Activated CD8-positive, alpha-beta memory T cell treated with anti-CD3 and anti-CD28 coated beads for 4 hours (primary cell): Measurements from ENCODE around the gene NOC4L.

Experiments used
- DNase-seq, 2 donors: peaks; one replicate each; pipeline ENCODE4 v3.0.0-alpha.2; 2020; ENCODE audit warnings: low read depth in 2 of 2

Gene NOC4L

GRCh38 chr12:132156573-132157325 lies 12.5 kb downstream of the NOC4L start:
- DNase-seq = no peak

GRCh38 chr12:132157733-132158409 lies 13.6 kb downstream of the NOC4L start:
- no peak for DNase-seq

- no peak for DNase-seq
Observed at GRCh38 chr12:132158677-132159554, 14.7 kb downstream of the NOC4L start.

- DNase-seq = no peak
Observed at GRCh38 chr12:132159555-132160003, 15.3 kb downstream of the NOC4L start.

GRCh38 chr12:132160016-132160415 lies 15.8 kb downstream of the NOC4L start:
- no peak for DNase-seq

- DNase-seq = no peak
Observed at GRCh38 chr12:132160601-132161035, 16.4 kb downstream of the NOC4L start.

GRCh38 chr12:132161036-132161781 lies 17.0 kb downstream of the NOC4L start:
- no peak for DNase-seq

- DNase-seq = no peak
Observed at GRCh38 chr12:132161796-132162507, 17.7 kb downstream of the NOC4L start.

GRCh38 chr12:132162508-132163031 lies 18.3 kb downstream of the NOC4L start:
- DNase-seq = no peak

- DNase-seq = no peak
Observed at GRCh38 chr12:132163041-132163910, 19.0 kb downstream of the NOC4L start.

- DNase-seq = no peak
Observed at GRCh38 chr12:132163911-132164288, 19.6 kb downstream of the NOC4L start.

GRCh38 chr12:132164426-132164825 lies 20.2 kb downstream of the NOC4L start:
- DNase-seq = no peak

- no peak for DNase-seq
Observed at GRCh38 chr12:132165584-132165983, 21.3 kb downstream of the NOC4L start.

GRCh38 chr12:132166093-132166492 lies 21.8 kb downstream of the NOC4L start:
- DNase-seq = no peak

- no peak for DNase-seq
Observed at GRCh38 chr12:132166801-132167591, 22.7 kb downstream of the NOC4L start.

- no peak for DNase-seq
Observed at GRCh38 chr12:132167611-132168310, 23.5 kb downstream of the NOC4L start.

GRCh38 chr12:132168311-132169031 lies 24.2 kb downstream of the NOC4L start:
- no peak for DNase-seq

- no peak for DNase-seq
Observed at GRCh38 chr12:132169376-132169775, 25.1 kb downstream of the NOC4L start.
